Epithelial cell of proximal tubule (primary cell): Measurements from ENCODE around the gene TCHP. TPM values are rescaled to one million over a fixed set of nuclear protein-coding genes. Genes with fewer than 3 reads are reported as not detected.

ENCODE experiments used
- DNase-seq: peaks from one replicate; pipeline ENCODE4 v3.0.0-alpha.2; 2011; ENCODE audit warnings: low read depth
- H3K4me3 ChIP-seq: 2 replicates; pipeline ENCODE4 v1.5.1; 2011; ENCODE audit warnings: low read depth, mild to moderate bottlenecking, low read length
- CTCF ChIP-seq: conservative IDR thresholded peaks from 2 replicates; pipeline ENCODE4 v1.5.1; 2012; ENCODE audit warnings: low read depth, mild to moderate bottlenecking, low read length
- total RNA-seq: library from RNA; depleted of rRNA; stranded (reverse); fragments of >200 nt; gene quantifications from 2 replicates; pipeline ENCODE4 v1.2.3, GENCODE V29; 2015

The TCHP gene
- total RNA-seq, 1 donor from 2014 or later: 37.5 TPM

GRCh38 chr12:109863847-109864712 is 36.0 kb upstream of the TCHP start:
- no peak for DNase-seq
- H3K4me3 ChIP-seq: no peak overlapping the region
- no peak for TF ChIP-seq CTCF

GRCh38 chr12:109864916-109865315 is 35.2 kb upstream of the TCHP start:
- no peak for DNase-seq
- no peak for TF ChIP-seq CTCF
- no peak overlapping the region for H3K4me3 ChIP-seq

GRCh38 chr12:109868182-109869051 is 31.7 kb upstream of the TCHP start:
- DNase-seq: no peak
- no peak for TF ChIP-seq CTCF
- no peak overlapping the region for H3K4me3 ChIP-seq

GRCh38 chr12:109870648-109871047 is 29.4 kb upstream of the TCHP start:
- H3K4me3 ChIP-seq: no peak overlapping the region
- TF ChIP-seq CTCF: no peak
- no peak for DNase-seq

GRCh38 chr12:109871668-109872314 is 28.3 kb upstream of the TCHP start:
- no peak for TF ChIP-seq CTCF
- no peak overlapping the region for H3K4me3 ChIP-seq
- DNase-seq: no peak

GRCh38 chr12:109873653-109874052 is 26.4 kb upstream of the TCHP start:
- no peak for TF ChIP-seq CTCF
- H3K4me3 ChIP-seq: no peak overlapping the region
- DNase-seq: no peak
